ENCODE measurements around the gene SOD3. TPM values are rescaled to one million over a fixed set of nuclear protein-coding genes. Genes with fewer than 3 reads are reported as not detected.

Gene SOD3
- total RNA-seq, 4 donors from 2014 or later, result 3.7 to 24.3 (median 18.7) TPM

DNA sequence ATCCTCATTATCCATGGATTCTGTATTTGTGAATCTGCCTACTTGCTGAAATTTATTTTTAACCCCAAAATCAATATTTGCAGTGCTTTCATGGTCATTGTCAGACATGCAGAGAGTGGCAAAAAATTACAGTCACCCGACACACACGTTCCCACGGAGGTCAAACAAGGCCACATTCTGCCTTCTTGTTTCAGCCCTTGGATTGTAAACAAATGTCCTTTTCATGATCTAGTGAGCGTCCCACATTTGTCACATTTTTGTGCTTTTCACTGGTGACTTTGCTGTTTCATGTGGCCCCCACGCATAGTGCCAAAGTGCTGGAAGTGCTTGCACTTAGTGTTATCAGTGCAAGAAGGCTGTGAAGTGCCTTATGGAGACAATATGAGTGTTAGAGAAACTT, 45.0 kb downstream of the SOD3 start:
- H3K27me3 ChIP-seq, result no peaks in the 10 kb centered on the region
- peaks cover 0 to 4% (median 0%) of the 10 kb centered on the region in 3 donors for H3K36me3 ChIP-seq
- TF ChIP-seq POLR2A (IDR thresholded peaks at IDR 0.05), result no peak
- TF ChIP-seq, protein P1, sequence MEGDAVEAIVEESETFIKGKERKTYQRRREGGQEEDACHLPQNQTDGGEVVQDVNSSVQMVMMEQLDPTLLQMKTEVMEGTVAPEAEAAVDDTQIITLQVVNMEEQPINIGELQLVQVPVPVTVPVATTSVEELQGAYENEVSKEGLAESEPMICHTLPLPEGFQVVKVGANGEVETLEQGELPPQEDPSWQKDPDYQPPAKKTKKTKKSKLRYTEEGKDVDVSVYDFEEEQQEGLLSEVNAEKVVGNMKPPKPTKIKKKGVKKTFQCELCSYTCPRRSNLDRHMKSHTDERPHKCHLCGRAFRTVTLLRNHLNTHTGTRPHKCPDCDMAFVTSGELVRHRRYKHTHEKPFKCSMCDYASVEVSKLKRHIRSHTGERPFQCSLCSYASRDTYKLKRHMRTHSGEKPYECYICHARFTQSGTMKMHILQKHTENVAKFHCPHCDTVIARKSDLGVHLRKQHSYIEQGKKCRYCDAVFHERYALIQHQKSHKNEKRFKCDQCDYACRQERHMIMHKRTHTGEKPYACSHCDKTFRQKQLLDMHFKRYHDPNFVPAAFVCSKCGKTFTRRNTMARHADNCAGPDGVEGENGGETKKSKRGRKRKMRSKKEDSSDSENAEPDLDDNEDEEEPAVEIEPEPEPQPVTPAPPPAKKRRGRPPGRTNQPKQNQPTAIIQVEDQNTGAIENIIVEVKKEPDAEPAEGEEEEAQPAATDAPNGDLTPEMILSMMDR (IDR thresholded peaks at IDR 0.05), result no peak
- H3K27ac ChIP-seq, result no peak overlapping the region
- peaks cover 0 to 4% (median 0%) of the 10 kb centered on the region in 4 donors for H3K4me1 ChIP-seq
- no peak overlapping the region for H3K4me3 ChIP-seq
- no peak for DNase-seq
- H3K9me3 ChIP-seq, result no peaks in the 10 kb centered on the region

- Histone ChIP-seq H3K4me1 (peaks cover 0 to 4% (median 0%) of the 10 kb centered on the region in 4 donors), H3K9me3 (no peaks in the 10 kb centered on the region), H3K27me3 (no peaks in the 10 kb centered on the region), H3K4me3 (no peak overlapping the region), H3K27ac (no peak overlapping the region), H3K36me3 (peaks cover 0 to 4% (median 0%) of the 10 kb centered on the region in 3 donors)
- DNase-seq, result no peak
- TF ChIP-seq, protein P1 (IDR thresholded peaks at IDR 0.05), result no peak
- TF ChIP-seq POLR2A (IDR thresholded peaks at IDR 0.05), result no peak
These were observed 45.6 kb downstream of the SOD3 start for GRCh38 chr4:24840826-24841543.

GRCh38 chr4:24842356-24842755, 47.0 kb downstream of the SOD3 start:
- peaks cover 0 to 4% (median 0%) of the 10 kb centered on the region in 4 donors for H3K4me1 ChIP-seq
- H3K9me3 ChIP-seq, result no peaks in the 10 kb centered on the region
- H3K27ac ChIP-seq, result no peak overlapping the region
- no peaks in the 10 kb centered on the region for H3K27me3 ChIP-seq
- H3K36me3 ChIP-seq, result peaks cover 0 to 4% (median 0%) of the 10 kb centered on the region in 3 donors
- no peak for DNase-seq
- TF ChIP-seq, protein P1 (IDR thresholded peaks at IDR 0.05), result no peak
- TF ChIP-seq POLR2A (IDR thresholded peaks at IDR 0.05), result no peak
- H3K4me3 ChIP-seq, result no peak overlapping the region

DNA sequence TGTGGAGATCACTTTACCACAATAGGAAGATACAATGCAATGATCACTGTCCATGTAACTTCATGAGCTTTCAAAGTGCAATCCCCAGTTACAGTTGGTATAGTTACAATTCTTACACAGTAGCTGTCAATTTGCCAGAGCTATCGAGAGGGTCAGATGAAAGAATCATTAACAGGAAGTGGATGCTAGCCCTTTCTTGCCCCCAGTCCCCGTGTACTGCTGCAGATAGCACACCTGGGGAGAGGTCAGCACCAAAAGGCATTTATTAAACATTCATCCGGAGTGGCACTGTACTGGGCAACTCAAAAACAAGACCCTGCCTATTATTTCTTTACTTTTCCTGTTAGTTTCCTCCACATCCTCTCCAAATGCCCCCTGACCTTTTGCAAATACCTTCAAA, 47.7 kb downstream of the SOD3 start:
- no peaks in the 10 kb centered on the region for H3K27me3 ChIP-seq
- H3K9me3 ChIP-seq, result no peaks in the 10 kb centered on the region
- no peaks in the 10 kb centered on the region for H3K36me3 ChIP-seq
- peaks cover 0 to 4% (median 0%) of the 10 kb centered on the region in 4 donors for H3K4me1 ChIP-seq
- no peak overlapping the region for H3K27ac ChIP-seq
- TF ChIP-seq POLR2A (IDR thresholded peaks at IDR 0.05), result no peak
- TF ChIP-seq, protein P1 (IDR thresholded peaks at IDR 0.05), result no peak
- DNase-seq, result no peak
- H3K4me3 ChIP-seq, result no peak overlapping the region

DNA sequence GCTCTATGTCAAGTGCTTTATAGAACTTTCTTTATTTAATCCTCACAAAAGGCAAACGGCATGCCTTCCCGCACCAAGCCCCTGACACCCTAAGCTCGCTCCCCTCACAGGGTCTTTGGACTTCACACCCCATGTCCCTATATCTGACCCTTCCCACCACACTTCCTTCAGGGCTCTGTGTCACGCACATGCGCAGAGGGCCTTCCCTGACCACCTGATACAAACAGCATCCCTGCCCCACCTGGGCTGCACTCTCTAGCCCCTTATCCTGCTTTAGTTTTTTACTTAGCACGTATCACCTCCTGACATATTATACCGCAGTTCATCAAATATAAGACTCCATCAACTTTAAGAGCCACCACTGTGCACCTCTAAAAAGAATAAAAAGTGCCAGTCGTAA, 49.8 kb downstream of the SOD3 start:
- DNase-seq, result no peak
- TF ChIP-seq, protein P1 (IDR thresholded peaks at IDR 0.05), result no peak
- no peak for TF ChIP-seq POLR2A (IDR thresholded peaks at IDR 0.05)
- Histone ChIP-seq H3K36me3 (no peaks in the 10 kb centered on the region), H3K27me3 (no peaks in the 10 kb centered on the region), H3K27ac (no peak overlapping the region), H3K4me1 (peaks cover 0 to 4% (median 0%) of the 10 kb centered on the region in 4 donors), H3K9me3 (no peaks in the 10 kb centered on the region), H3K4me3 (no peak overlapping the region)
